ENCODE results near the gene ATP9B. TPM values are rescaled to one million over a fixed set of nuclear protein-coding genes. Genes with fewer than 3 reads are reported as not detected.

Gene ATP9B
- total and polyA plus RNA-seq, 12 donors: 6.7 to 19.7 (median 14.5) TPM

GRCh38 chr18:79348066-79348465, 278.9 kb downstream of the ATP9B start:
- no peak overlapping the region for H3K27ac ChIP-seq
- DNase-seq (no peak), ATAC-seq (no peak)
- intact Hi-C loops (cut with DNase I): no loop called here
- H3K4me3 ChIP-seq: no peak overlapping the region
- WGBS, 2 donors: 83 to 91% methylated on average over 5 of the region's 5 CpGs
- H3K27me3 ChIP-seq: no peaks in the 10 kb centered on the region
- no peaks in the 10 kb centered on the region for H3K4me1 ChIP-seq
- no peaks in the 10 kb centered on the region for H3K9me3 ChIP-seq
- TF ChIP-seq CTCF (IDR thresholded peaks at IDR 0.05): no peak
- peaks cover 0 to 96% (median 46%) of the 10 kb centered on the region in 9 donors for H3K36me3 ChIP-seq

GRCh38 chr18:79352432-79352831, 283.2 kb downstream of the ATP9B start:
- Histone ChIP-seq H3K4me3 (no peak overlapping the region), H3K27ac (no peak overlapping the region), H3K4me1 (no peaks in the 10 kb centered on the region), H3K9me3 (no peaks in the 10 kb centered on the region), H3K36me3 (peaks cover 0 to 64% (median 13%) of the 10 kb centered on the region in 9 donors), H3K27me3 (no peaks in the 10 kb centered on the region)
- WGBS, 2 donors: 68 to 72% methylated on average over 6 of the region's 6 CpGs
- no peak for TF ChIP-seq CTCF (IDR thresholded peaks at IDR 0.05)
- ATAC-seq (no peak), DNase-seq (no peak)
- intact Hi-C loops (cut with DNase I): no loop called here

- no peaks in the 10 kb centered on the region for H3K4me1 ChIP-seq
- WGBS, 2 donors: 85% methylated on average over 17 of the region's 17 CpGs
- no peak for DNase-seq
- peak in 2 of 8 donors; percentile 29 to 33 for ATAC-seq
- H3K36me3 ChIP-seq: peaks cover 0 to 56% (median 12%) of the 10 kb centered on the region in 9 donors
- no peak overlapping the region for H3K4me3 ChIP-seq
- H3K9me3 ChIP-seq: no peaks in the 10 kb centered on the region
- TF ChIP-seq CTCF (IDR thresholded peaks at IDR 0.05): no peak
- intact Hi-C loops (cut with DNase I): no loop called here
- no peaks in the 10 kb centered on the region for H3K27me3 ChIP-seq
- H3K27ac ChIP-seq: no peak overlapping the region
Observed at GRCh38 chr18:79353267-79353666, 284.1 kb downstream of the ATP9B start.

- Histone ChIP-seq H3K9me3 (no peaks in the 10 kb centered on the region), H3K4me1 (no peaks in the 10 kb centered on the region), H3K27me3 (no peaks in the 10 kb centered on the region), H3K36me3 (peaks cover 0 to 51% (median 8%) of the 10 kb centered on the region in 9 donors), H3K4me3 (no peak overlapping the region), H3K27ac (no peak overlapping the region)
- WGBS, 2 donors: 87 to 95% methylated on average over 7 to 8 of the region's 8 CpGs
- no peak for ATAC-seq
- no peak for DNase-seq
- TF ChIP-seq CTCF (IDR thresholded peaks at IDR 0.05): no peak
- intact Hi-C loops (cut with DNase I): no loop called here
Observed at GRCh38 chr18:79354350-79354749, 285.2 kb downstream of the ATP9B start.
